HepG2 (cell line): ENCODE results near the gene SYT11. TPM values are rescaled to one million over a fixed set of nuclear protein-coding genes. Genes with fewer than 3 reads are reported as not detected.

Experiments
- ATAC-seq: fragments of 200-7000 bp; cut with Tn5 transposase; 3 replicates; pipeline ENCODE4 v1.9.1; 2020; ENCODE audit warnings: mild to moderate bottlenecking, moderate library complexity
- BruUV-seq: library from RNA; stranded (reverse); fragments of 400-500 nt; replicated peaks from 2 replicates; lab custom pipeline; 2021; lab: Mats Ljungman, UMichigan
- CTCF ChIA-PET: fragments of 300-600 bp; formaldehyde crosslinking; extraction: SDS; loops from one replicate; lab custom pipeline; 2021; ENCODE audit warnings: low total read pairs, inconsistent platforms, low intra/inter-chr PET ratio; lab: Yijun Ruan, JAX
- POLR2A ChIA-PET: fragments of 350-600 bp; sonication (Branson Sonifier 250); formaldehyde crosslinking; loops from one replicate; lab custom pipeline; 2020; ENCODE audit warnings: antibody characterized with exemption, inconsistent platforms; lab: Yijun Ruan, JAX
- DNase-seq: peaks from one replicate; pipeline ENCODE4 v3.0.0-alpha.2; 2015; ENCODE audit warnings: low spot score
- FAIRE-seq: peaks from 3 replicates; lab custom pipeline; 2011; peaks lifted over from hg19 to GRCh38; lab: Jason Lieb, UNC
- H2AFZ ChIP-seq: one replicate; pipeline ENCODE4 v1.6.1; 2011; ENCODE audit warnings: low read length, inconsistent platforms
- H3K27ac ChIP-seq: fragments of 300-600 bp; 3 replicates; pipeline ENCODE4 v1.8.0; 2011; ENCODE audit warnings: mixed run types, mild to moderate bottlenecking, mixed read lengths, low read length, inconsistent platforms; ENCODE audit not compliant: insufficient read depth; ENCODE audit errors: extremely low read length
- H3K27me3 ChIP-seq, 2 experiments: fragments of 200-600 bp in 1 of 2; 2 replicates in 1 of 2; 3 replicates in 1 of 2; pipeline versions ENCODE4 v1.6.0 to v1.8.0; 2011; ENCODE audit warnings: low read length in 2 of 2, mild to moderate bottlenecking in 2 of 2, moderate library complexity in 2 of 2, inconsistent platforms in 1 of 2; ENCODE audit not compliant: insufficient read depth in 2 of 2, control insufficient read depth in 1 of 2
- H3K36me3 ChIP-seq, 2 experiments: fragments of 200-600 bp in 1 of 2; replicated peaks in 1 of 2; 2 replicates in 1 of 2; 3 replicates in 1 of 2; pipeline versions ENCODE4 v1.5.1 to v1.8.0; 2011; ENCODE audit warnings: low read length in 2 of 2, inconsistent platforms in 1 of 2; ENCODE audit not compliant: insufficient read depth in 2 of 2, control insufficient read depth in 1 of 2
- H3K4me1 ChIP-seq: 2 replicates; pipeline ENCODE4 v1.5.1; 2012; ENCODE audit warnings: low read length, inconsistent platforms; ENCODE audit not compliant: insufficient read depth
- H3K4me2 ChIP-seq: 2 replicates; pipeline ENCODE4 v1.6.0; 2011; ENCODE audit warnings: low read depth, low read length, inconsistent platforms
- H3K4me3 ChIP-seq, 3 experiments: fragments of 200-600 bp in 1 of 3; sonication (generic), shearing (Covaris generic) in 1 of 3; replicated peaks in 1 of 3; 2 replicates each; pipeline ENCODE4 v1.5.1; 2011 to 2016; ENCODE audit warnings: low read length in 3 of 3, inconsistent platforms in 2 of 3, low read depth in 2 of 3, mild to moderate bottlenecking in 2 of 3, control low read depth in 1 of 3, mixed read lengths in 1 of 3; ENCODE audit not compliant: insufficient read depth in 1 of 3
- H3K79me2 ChIP-seq: one replicate; pipeline ENCODE4 v1.6.1; 2011; ENCODE audit warnings: low read length, inconsistent platforms; ENCODE audit not compliant: insufficient read depth
- H3K9ac ChIP-seq: 2 replicates; pipeline ENCODE4 v1.6.0; 2011; ENCODE audit warnings: mild to moderate bottlenecking, low read depth, low read length, inconsistent platforms; ENCODE audit not compliant: insufficient read depth
- H3K9me3 ChIP-seq: 2 replicates; pipeline ENCODE4 v1.5.1; 2012; ENCODE audit warnings: mild to moderate bottlenecking, low read length
- H4K20me1 ChIP-seq: 2 replicates; pipeline ENCODE4 v1.6.0; 2011; ENCODE audit warnings: inconsistent platforms, mild to moderate bottlenecking, low read length, moderate library complexity; ENCODE audit not compliant: insufficient read depth
- BATF2 ChIP-seq: sonication (generic); formaldehyde crosslinking; IDR thresholded peaks from 2 replicates; pipeline ENCODE4 v1.8.0; 2022; ENCODE audit warnings: mild to moderate bottlenecking, missing genetic modification reagents, moderate library complexity
- BHLHE40 ChIP-seq: IDR thresholded peaks from 2 replicates; pipeline ENCODE4 v1.6.1; 2011; ENCODE audit warnings: low read length, improper control_type of control experiment
- MAFK ChIP-seq, 2 experiments: IDR thresholded peaks in 1 of 2; conservative IDR thresholded peaks in 1 of 2; 2 replicates each; pipeline ENCODE4 v1.6.1; 2011; ENCODE audit warnings: improper control_type of control experiment in 2 of 2, low read length in 2 of 2
- REPIN1 ChIP-seq: sonication (generic); formaldehyde crosslinking; IDR thresholded peaks from 2 replicates; pipeline ENCODE4 v1.8.0; 2022; ENCODE audit warnings: missing genetic modification reagents, low read depth, mild to moderate bottlenecking, borderline replicate concordance
- SMC3 ChIP-seq: IDR thresholded peaks from 2 replicates; pipeline ENCODE4 v1.6.1; 2011; ENCODE audit warnings: low read length, improper control_type of control experiment
- SMYD3 ChIP-seq: sonication (generic); formaldehyde crosslinking; IDR thresholded peaks from 2 replicates; pipeline ENCODE4 v1.8.1; 2023; ENCODE audit warnings: mild to moderate bottlenecking, missing genetic modification reagents
- WGBS: methylation state at CpG from one replicate; pipeline ENCODE4 v1.1.6; 2017; ENCODE audit warnings: low lambda C conversion rate; 5-methylcytosine and 5-hydroxymethylcytosine counted together
- in situ Hi-C: cut with HindIII; loops from 2 replicates; pipeline ENCODE4 v1.10.0; 2017; ENCODE audit warnings: low pct_unique_long_range_greater_than_20kb; ENCODE audit not compliant: extremely low pct_ligation_motif_present
- intact Hi-C: fragments of 100-400 bp; cut with micrococcal nuclease; formaldehyde crosslinking; loops from one replicate; pipeline ENCODE4 v1.10.0; 2022; ENCODE audit not compliant: unreplicated experiment
- polyA plus RNA-seq, 8 experiments: library from polyadenylated mRNA; depleted of rRNA in 3 of 8; stranded (reverse) in 7 of 8; unstranded in 1 of 8; fragments of >200 nt; fragmentation: Illumina TruSeq in 4 of 8; extraction: Trizol in 4 of 8; gene quantifications; 2 replicates each; pipeline versions ENCODE4 v1.2.1 to v1.2.3, GENCODE V29; 2011 to 2016; ENCODE audit warnings: low read depth in 4 of 8, missing spikeins in 1 of 8, mixed read lengths in 1 of 8; ENCODE audit not compliant: insufficient read depth in 1 of 8
- total RNA-seq, 5 experiments: library from RNA; depleted of rRNA; stranded (reverse); fragments of >200 nt; fragmentation: Illumina TruSeq; extraction: Trizol; gene quantifications; 2 replicates each; pipeline ENCODE4 v1.2.3, GENCODE V29; 2016; ENCODE audit warnings: low read depth in 1 of 5
- TF ChIP-seq, protein P1 (sequence below): sonication (generic); formaldehyde crosslinking; IDR thresholded peaks from 2 replicates; pipeline ENCODE4 v1.8.0; 2022; ENCODE audit warnings: mild to moderate bottlenecking, missing genetic modification reagents, moderate library complexity
- TF ChIP-seq, protein P2 (sequence below): sonication (generic); formaldehyde crosslinking; IDR thresholded peaks from 2 replicates; pipeline ENCODE4 v1.4.0; 2020; ENCODE audit warnings: missing genetic modification reagents

The SYT11 gene
- total and polyA plus RNA-seq, 2 of the 13 experiments (the other 11 are each of a cell fraction or from before 2014, with no cell fraction given): 0.22 to 0.59 TPM

DNA sequence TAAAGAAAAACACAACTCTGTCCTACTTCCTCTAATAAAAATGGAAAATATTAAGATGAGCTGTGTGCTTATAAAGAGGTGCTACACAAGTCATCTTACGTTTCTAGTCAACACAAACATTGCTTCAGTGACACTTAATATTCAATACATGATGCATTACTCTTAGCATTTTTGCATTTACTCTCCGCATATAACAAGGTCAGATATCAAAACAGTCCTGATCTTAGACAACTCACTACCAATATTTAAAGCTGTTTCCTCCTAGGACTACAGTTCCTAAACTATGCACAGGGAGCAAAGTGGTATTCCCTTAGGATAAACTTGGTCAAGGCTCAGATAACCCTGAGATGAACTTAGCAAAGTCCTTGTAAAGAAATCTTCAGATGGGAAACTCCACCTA, 39.5 kb downstream of the SYT11 start:
- no peak overlapping the region for H3K9ac ChIP-seq
- intact Hi-C loops (loop anchor here (10.0 kb wide), 1 partner anchor 1516 kb away; no protein-coding TSS in a partner anchor), in situ Hi-C loops (no loop called here)
- no peaks in the 10 kb centered on the region for H3K79me2 ChIP-seq
- peaks cover 3% of the 10 kb centered on the region for H3K4me1 ChIP-seq
- H4K20me1 ChIP-seq: no peaks in the 10 kb centered on the region
- no peak for DNase-seq
- FAIRE-seq: no peak
- no peak overlapping the region for H2AFZ ChIP-seq
- H3K27ac ChIP-seq: no peak overlapping the region
- no TSS peak for BruUV-seq
- no peak overlapping the region for H3K4me3 ChIP-seq
- POLR2A ChIA-PET: interaction anchor here (1.1 kb wide), 1 partner anchor 12 kb away, joined by 3 read pairs; the partner anchor contains the start of gene RIT1
- H3K9me3 ChIP-seq: no peaks in the 10 kb centered on the region
- peaks cover 10 to 28% of the 10 kb centered on the region in 2 experiments for H3K36me3 ChIP-seq
- ATAC-seq: no peak
- no peaks in the 10 kb centered on the region for H3K27me3 ChIP-seq
- TF ChIP-seq BATF2 (no peak), SMC3 (no peak), REPIN1 (CRISPR knock-in tag) (no peak), SMYD3 (CRISPR knock-in tag) (no peak), BHLHE40 (no peak), MAFK (conservative IDR thresholded peaks at IDR 0.05 in 1 of 2, IDR thresholded peaks at IDR 0.05 in 1 of 2; ENCODE audit: low read length in 2 of 2) (no peak)
- TF ChIP-seq, protein P1, sequence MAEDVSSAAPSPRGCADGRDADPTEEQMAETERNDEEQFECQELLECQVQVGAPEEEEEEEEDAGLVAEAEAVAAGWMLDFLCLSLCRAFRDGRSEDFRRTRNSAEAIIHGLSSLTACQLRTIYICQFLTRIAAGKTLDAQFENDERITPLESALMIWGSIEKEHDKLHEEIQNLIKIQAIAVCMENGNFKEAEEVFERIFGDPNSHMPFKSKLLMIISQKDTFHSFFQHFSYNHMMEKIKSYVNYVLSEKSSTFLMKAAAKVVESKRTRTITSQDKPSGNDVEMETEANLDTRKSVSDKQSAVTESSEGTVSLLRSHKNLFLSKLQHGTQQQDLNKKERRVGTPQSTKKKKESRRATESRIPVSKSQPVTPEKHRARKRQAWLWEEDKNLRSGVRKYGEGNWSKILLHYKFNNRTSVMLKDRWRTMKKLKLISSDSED: no peak
- TF ChIP-seq, protein P2, sequence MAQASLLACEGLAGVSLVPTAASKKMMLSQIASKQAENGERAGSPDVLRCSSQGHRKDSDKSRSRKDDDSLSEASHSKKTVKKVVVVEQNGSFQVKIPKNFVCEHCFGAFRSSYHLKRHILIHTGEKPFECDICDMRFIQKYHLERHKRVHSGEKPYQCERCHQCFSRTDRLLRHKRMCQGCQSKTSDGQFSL (CRISPR knock-in tag): no peak
- TF ChIP-seq, all 625 proteins: peak for 0
- 96% methylated on average over 2 of the region's 2 CpGs for WGBS
- CTCF ChIA-PET: no interaction called here
- no peak overlapping the region for H3K4me2 ChIP-seq
